GM10248 (cell line): ENCODE results near the gene TRIP6.

Source experiments
- CTCF ChIA-PET: fragments of 300-600 bp; sonication (Branson Sonifier 250); formaldehyde crosslinking; extraction: SDS; loops from one replicate; lab custom pipeline; 2021; ENCODE audit warnings: antibody characterized with exemption; lab: Yijun Ruan, JAX
- POLR2A ChIA-PET: fragments of 350-650 bp; sonication (Branson Sonifier 250); formaldehyde crosslinking; extraction: SDS; loops from one replicate; lab custom pipeline; 2020; ENCODE audit warnings: antibody characterized with exemption; lab: Yijun Ruan, JAX
- DNase-seq: peaks from one replicate; pipeline ENCODE4 v3.0.0; 2012; ENCODE audit errors: extremely low spot score
- TF ChIP-seq, protein P1 (sequence below): IDR thresholded peaks from 2 replicates; pipeline ENCODE4 v1.5.1; 2012; ENCODE audit warnings: mild to moderate bottlenecking, low read depth; ENCODE audit errors: extremely low read depth, missing control alignments, control extremely low read depth

The TRIP6 gene

DNA sequence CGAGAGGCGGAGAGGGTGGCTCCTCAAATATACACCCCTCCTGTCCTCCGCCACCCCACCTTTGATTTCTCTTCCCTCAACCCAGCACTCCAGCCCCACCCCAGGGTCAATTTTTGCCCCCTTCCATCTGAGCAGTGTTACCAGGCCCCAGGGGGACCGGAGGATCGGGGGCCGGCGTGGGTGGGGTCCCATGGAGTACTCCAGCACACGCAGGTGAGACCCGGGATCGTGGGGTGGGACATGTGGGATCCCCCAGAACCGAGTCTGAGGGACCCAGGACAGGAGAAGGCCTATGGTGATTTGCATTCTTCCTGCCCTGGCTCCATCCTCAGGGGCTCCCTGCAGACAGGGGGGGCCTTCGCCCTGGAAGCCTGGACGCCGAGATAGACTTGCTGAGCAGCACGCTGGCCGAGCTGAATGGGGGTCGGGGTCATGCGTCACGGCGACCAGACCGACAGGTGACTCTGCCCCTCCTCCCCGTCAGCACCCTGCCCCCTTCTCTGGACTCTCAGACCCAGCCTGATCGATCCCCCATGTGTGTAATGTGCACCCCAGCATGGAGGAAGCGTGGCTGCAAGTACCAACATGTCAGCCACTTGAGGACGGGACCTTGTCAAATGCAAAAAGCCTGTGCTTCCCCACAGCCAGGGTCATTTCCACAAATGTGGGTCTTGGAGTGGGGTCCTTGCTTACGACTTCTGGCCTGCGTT is 744 bp downstream of the TRIP6 start:
- POLR2A ChIA-PET, result no interaction called here
- TF ChIP-seq, protein P1, sequence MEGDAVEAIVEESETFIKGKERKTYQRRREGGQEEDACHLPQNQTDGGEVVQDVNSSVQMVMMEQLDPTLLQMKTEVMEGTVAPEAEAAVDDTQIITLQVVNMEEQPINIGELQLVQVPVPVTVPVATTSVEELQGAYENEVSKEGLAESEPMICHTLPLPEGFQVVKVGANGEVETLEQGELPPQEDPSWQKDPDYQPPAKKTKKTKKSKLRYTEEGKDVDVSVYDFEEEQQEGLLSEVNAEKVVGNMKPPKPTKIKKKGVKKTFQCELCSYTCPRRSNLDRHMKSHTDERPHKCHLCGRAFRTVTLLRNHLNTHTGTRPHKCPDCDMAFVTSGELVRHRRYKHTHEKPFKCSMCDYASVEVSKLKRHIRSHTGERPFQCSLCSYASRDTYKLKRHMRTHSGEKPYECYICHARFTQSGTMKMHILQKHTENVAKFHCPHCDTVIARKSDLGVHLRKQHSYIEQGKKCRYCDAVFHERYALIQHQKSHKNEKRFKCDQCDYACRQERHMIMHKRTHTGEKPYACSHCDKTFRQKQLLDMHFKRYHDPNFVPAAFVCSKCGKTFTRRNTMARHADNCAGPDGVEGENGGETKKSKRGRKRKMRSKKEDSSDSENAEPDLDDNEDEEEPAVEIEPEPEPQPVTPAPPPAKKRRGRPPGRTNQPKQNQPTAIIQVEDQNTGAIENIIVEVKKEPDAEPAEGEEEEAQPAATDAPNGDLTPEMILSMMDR, result no peak
- no peak for DNase-seq
- CTCF ChIA-PET, result interaction anchor here (1.4 kb wide), 1 partner anchor 15 kb away, joined by 4 read pairs; the partner anchor contains the start of gene SLC12A9

DNA sequence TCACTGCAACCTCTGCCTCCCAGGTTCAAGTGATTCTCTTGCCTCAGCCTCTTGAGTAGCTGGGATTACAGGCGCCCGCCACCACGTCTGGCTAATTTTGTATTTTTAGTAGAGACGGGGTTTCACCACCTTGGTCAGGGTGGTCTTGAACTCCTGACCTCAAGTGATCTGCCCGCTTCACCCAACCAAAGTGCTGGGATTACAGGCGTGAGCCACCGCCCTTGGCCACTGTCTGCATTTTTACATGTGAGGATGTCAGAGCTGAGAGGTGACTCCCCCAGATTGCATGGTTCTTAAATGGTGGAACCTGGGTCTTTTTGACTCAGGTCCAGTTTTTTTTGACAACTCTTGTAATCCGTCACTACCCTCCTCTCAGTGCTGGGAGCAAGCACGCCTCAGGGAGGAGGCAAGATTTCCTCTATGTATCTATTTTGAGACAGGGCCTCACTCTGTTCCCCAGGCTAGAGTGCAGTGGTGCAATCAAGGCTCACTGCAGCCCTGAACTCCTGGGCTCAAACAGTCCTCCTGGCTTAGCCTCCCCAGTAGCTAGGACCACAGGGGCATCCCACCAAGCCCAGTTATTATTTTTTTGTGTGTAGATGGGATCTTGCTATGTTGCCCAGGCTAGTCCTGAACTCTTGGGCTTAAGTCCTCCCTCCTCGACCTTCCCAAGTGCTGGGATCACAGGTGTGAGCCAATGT is 6.6 kb downstream of the TRIP6 start:
- TF ChIP-seq, protein P1, result no peak
- DNase-seq, result no peak
- ChIA-PET CTCF (no interaction called here), POLR2A (interaction anchor here (0.6 to 1.1 kb wide), 2 partner anchors 21 to 238 kb away, joined by 4 to 8 read pairs; no protein-coding TSS in a partner anchor)

DNA sequence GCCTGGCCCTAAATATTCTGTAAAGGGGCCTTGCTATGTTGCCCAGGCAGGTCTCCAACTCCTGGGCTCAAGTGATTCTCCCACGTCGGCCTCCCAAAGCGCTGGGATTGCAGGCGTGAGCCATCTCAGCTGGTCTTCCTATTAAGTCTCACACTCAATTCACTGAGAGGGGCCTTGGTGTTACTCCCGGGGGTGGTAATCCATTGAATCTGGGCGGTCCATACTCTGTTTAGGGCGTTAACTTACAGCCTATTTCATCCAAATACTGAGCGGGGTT is 7.1 kb downstream of the TRIP6 start:
- POLR2A ChIA-PET, result interaction anchor here (0.6 to 1.1 kb wide), 2 partner anchors 20 to 239 kb away, joined by 4 to 8 read pairs; no protein-coding TSS in a partner anchor
- TF ChIP-seq, protein P1, result no peak
- CTCF ChIA-PET, result no interaction called here
- no peak for DNase-seq

DNA sequence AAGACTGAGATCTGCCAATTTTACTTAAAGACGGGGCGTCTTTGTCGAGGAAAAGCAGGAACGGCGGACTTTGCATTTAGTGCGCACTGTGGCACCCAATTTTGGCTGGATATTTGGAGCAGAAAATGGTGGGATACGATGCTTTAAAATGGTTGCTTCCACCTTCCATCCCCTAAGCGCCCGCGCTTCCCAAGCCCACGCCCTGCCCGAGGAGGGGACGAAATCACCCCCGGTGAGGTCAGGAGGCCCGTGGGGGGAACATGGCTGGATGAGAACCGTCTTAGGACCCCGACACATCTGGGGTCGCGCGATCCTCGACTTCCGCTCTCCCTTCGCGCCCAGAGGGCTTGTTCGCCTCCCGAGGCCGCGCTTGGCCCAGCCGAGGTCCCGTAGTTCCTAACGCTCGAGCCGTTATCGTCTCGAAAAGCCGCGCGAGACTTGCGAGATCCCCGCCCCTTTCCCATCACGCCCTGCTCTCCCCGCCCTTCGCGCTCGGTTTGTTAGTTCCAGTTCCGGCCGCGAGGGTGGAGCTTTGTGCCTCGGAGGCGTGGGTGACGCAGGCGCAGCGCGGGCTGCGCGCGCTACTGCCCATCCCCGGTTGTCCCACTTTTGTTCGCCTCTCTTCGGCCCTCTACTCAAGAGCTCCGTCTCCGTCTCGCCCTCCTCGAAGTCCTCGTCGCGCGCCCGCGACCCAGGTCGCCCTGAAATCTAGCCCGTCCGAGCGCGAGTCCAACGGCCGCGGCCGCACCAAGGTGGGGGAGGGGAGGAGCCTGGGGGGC is 7.6 kb downstream of the TRIP6 start, which contains the start of gene SRRT:
TSS of gene SRRT (plus strand) at position 527 of the 779 bp plus-strand sequence. CDS start 488 bp downstream, outside the sequence.
- CTCF ChIA-PET, result interaction anchor here (0.8 to 4.0 kb wide), 5 partner anchors 12 to 263 kb away, joined by 3 to 15 read pairs (median 5); partner anchors contain the start of genes POP7 and SLC12A9

DNA sequence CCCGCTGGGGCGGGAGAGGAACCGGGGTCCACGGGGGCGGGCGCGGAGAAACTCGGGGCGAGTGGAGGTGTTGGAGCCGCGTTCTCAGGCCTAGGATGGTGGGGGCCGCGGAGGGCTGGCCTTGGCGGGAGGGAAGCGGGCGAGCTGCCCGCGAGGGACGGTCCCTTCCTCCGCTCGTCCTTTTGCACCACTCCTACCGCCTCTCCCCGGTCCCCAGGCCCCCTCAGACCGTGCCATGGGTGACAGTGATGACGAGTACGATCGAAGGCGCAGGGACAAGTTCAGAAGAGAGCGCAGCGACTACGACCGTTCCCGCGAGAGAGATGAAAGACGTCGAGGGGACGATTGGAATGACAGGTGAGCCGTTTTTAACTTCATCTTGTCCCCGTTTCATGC is 8.2 kb downstream of the TRIP6 start:
- CTCF ChIA-PET, result interaction anchor here (0.8 to 4.0 kb wide), 5 partner anchors 12 to 262 kb away, joined by 3 to 15 read pairs (median 5); partner anchors contain the start of genes POP7 and SLC12A9
- TF ChIP-seq, protein P1, result no peak
- DNase-seq, result peak; percentile 59
- POLR2A ChIA-PET, result interaction anchor here (0.6 to 5.1 kb wide), 8 partner anchors 9 to 1101 kb away, joined by 3 to 46 read pairs (median 4); partner anchors contain the start of genes FBXO24, SLC12A9, UFSP1 and ZNHIT1

More for the DNA sequence above, 7.6 kb downstream of the TRIP6 start, which contains the start of gene SRRT:
- TF ChIP-seq, protein P1, result no peak
- POLR2A ChIA-PET, result interaction anchor here (0.6 to 5.1 kb wide), 9 partner anchors 10 to 343 kb away, joined by 3 to 46 read pairs (median 4); partner anchors contain the start of genes FBXO24, SLC12A9, UFSP1 and ZNHIT1
- DNase-seq, result peak; percentile 99
